ENCODE results near the gene OSTF1.
A peak's percentile ranks its signal among the peaks of the same experiment; 100 is the strongest.

Gene OSTF1

GRCh38 chr9:75167281-75167680 is 79.0 kb downstream of the OSTF1 start:
- no peak overlapping the region for H3K4me3 ChIP-seq (ENCODE audit: insufficient read depth in 1 of 2, low read depth in 1 of 2, low read length in 2 of 2)
- H3K18ac ChIP-seq (ENCODE audit: low read depth in 1 of 2, low read length in 2 of 2), result no peak overlapping the region
- H3K27me3 ChIP-seq (ENCODE audit: control insufficient read depth in 1 of 2, insufficient read depth in 1 of 2, low read length in 2 of 2), result no peaks in the 10 kb centered on the region
- no peak overlapping the region for H4K91ac ChIP-seq (ENCODE audit: low read length)
- no peak overlapping the region for H2AK5ac ChIP-seq (ENCODE audit: low read length, severe bottlenecking)
- no peak overlapping the region for H2BK120ac ChIP-seq (ENCODE audit: low read depth, low read length)
- no peak overlapping the region for H2BK15ac ChIP-seq (ENCODE audit: low read depth, poor library complexity, severe bottlenecking)
- peaks cover 0 to 48% of the 10 kb centered on the region in 2 experiments for H3K36me3 ChIP-seq (ENCODE audit: control insufficient read depth in 1 of 2, insufficient read depth in 2 of 2, low read depth in 1 of 2, low read length in 2 of 2)
- peaks cover 2% of the 10 kb centered on the region for H3K4me1 ChIP-seq (ENCODE audit: control insufficient read depth, insufficient read depth, low read depth, low read length)
- H3K23ac ChIP-seq (ENCODE audit: low read length in 2 of 2), result no peak overlapping the region
- H3K14ac ChIP-seq (ENCODE audit: low read length in 2 of 2), result no peak overlapping the region
- H3K9ac ChIP-seq (ENCODE audit: low read length), result no peak overlapping the region
- no peak overlapping the region for H2AFZ ChIP-seq (ENCODE audit: low read depth, low read length)
- H3K27ac ChIP-seq (ENCODE audit: low read length, poor library complexity, severe bottlenecking), result no peak overlapping the region
- H2BK12ac ChIP-seq (ENCODE audit: low read length in 2 of 2), result no peak overlapping the region
- H3K4me2 ChIP-seq (ENCODE audit: low read length, poor library complexity, severe bottlenecking), result no peak overlapping the region
- WGBS, result 100% methylated on average over 1 of the region's 1 CpG
- peaks cover 49% of the 10 kb centered on the region for H3K9me3 ChIP-seq (ENCODE audit: control insufficient read depth, low read length)
- H2BK5ac ChIP-seq (ENCODE audit: low read depth, low read length, poor library complexity, severe bottlenecking), result no peak overlapping the region
- DNase-seq, result no peak
- H3K79me1 ChIP-seq (replicated peaks; ENCODE audit: low read length, poor library complexity, severe bottlenecking), result no peaks in the 10 kb centered on the region
- no peak overlapping the region for H3K4ac ChIP-seq (ENCODE audit: low read depth in 1 of 2, low read length in 2 of 2)
- no peak overlapping the region for H4K8ac ChIP-seq (ENCODE audit: low read length)

DNA sequence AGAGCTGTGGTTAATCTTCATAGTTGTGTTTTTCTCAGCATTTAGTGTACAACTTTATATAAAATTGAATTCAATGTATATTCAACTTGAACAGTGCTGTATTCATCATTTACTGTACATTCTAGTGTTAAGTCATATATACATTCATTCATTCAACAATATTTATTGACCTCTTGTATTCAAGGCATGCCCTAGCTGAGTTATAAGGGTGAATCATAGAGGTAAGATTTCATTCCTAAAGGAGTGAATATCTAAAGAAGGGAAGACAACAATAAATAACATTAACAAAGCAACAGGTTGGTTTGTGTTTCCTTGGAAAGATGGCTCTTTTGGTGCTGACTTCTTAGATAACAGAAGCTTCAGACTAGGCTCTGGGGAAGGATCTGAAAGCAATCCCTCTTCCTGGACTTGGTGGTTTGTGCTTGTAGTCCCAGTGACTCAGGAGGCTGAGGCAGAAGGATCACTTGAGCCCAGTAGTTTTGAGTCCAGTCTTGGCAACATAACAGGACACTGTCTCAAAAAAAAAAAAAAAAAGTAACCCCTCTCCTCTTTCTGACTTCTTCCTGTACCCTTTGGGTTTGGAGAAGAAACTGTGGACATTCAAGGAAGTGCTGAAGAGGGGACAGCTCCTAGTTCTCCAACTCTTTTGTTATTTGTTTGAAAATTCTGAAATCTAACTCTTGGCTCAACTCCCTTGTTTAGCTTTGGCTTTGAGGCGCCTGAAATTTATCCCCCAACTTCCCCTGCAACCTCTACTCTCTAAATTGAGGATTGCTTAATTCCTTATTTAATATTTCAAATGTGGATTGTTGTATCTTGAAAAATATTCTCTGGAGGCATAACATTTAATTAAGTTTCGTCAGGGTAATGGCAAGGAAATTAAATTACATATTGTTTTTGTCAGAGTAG is 80.2 kb downstream of the OSTF1 start:
- Histone ChIP-seq H2AK5ac (ENCODE audit: low read length, severe bottlenecking) (no peak overlapping the region), H2BK15ac (ENCODE audit: low read depth, poor library complexity, severe bottlenecking) (no peak overlapping the region), H4K8ac (ENCODE audit: low read length) (no peak overlapping the region), H3K14ac (ENCODE audit: low read length in 2 of 2) (no peak overlapping the region), H3K4me3 (ENCODE audit: insufficient read depth in 1 of 2, low read depth in 1 of 2, low read length in 2 of 2) (no peak overlapping the region), H3K18ac (ENCODE audit: low read depth in 1 of 2, low read length in 2 of 2) (no peak overlapping the region), H3K36me3 (ENCODE audit: control insufficient read depth in 1 of 2, insufficient read depth in 2 of 2, low read depth in 1 of 2, low read length in 2 of 2) (peaks cover 0 to 48% of the 10 kb centered on the region in 2 experiments), H4K91ac (ENCODE audit: low read length) (no peak overlapping the region), H3K4me2 (ENCODE audit: low read length, poor library complexity, severe bottlenecking) (no peak overlapping the region), H2AFZ (ENCODE audit: low read depth, low read length) (no peak overlapping the region), H2BK12ac (ENCODE audit: low read length in 2 of 2) (no peak overlapping the region), H3K9ac (ENCODE audit: low read length) (no peak overlapping the region), H3K27ac (ENCODE audit: low read length, poor library complexity, severe bottlenecking) (no peak overlapping the region), H3K79me1 (replicated peaks; ENCODE audit: low read length, poor library complexity, severe bottlenecking) (no peaks in the 10 kb centered on the region), H3K23ac (ENCODE audit: low read length in 2 of 2) (no peak overlapping the region), H3K4ac (ENCODE audit: low read depth in 1 of 2, low read length in 2 of 2) (no peak overlapping the region), H2BK120ac (ENCODE audit: low read depth, low read length) (no peak overlapping the region), H3K27me3 (ENCODE audit: control insufficient read depth in 1 of 2, insufficient read depth in 1 of 2, low read length in 2 of 2) (no peaks in the 10 kb centered on the region), H3K4me1 (ENCODE audit: control insufficient read depth, insufficient read depth, low read depth, low read length) (peaks cover 2% of the 10 kb centered on the region), H3K9me3 (ENCODE audit: control insufficient read depth, low read length) (peaks cover 40% of the 10 kb centered on the region), H2BK5ac (ENCODE audit: low read depth, low read length, poor library complexity, severe bottlenecking) (no peak overlapping the region)
- DNase-seq, result no peak
- WGBS, result 83% methylated on average over 1 of the region's 2 CpGs

DNA sequence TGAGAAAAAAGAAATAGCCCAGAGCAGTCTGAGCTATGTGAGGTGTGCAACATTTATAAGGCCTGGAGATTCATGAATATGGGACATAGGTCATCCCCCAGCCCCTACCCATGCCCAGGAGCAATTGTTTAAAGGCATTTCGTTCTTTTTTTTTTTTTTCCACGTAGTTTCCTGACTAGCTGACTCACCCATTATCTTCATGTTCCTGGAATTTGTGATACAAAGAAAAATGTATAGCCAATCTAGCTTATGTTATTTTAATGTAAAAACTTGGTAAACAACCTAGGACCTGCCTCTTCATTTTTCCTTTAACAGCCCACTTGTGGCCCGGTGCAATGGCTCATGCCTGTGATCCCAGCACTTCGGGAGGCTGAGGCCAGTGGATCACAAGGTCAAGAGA is 81.3 kb downstream of the OSTF1 start:
- Histone ChIP-seq H3K4me3 (ENCODE audit: insufficient read depth in 1 of 2, low read depth in 1 of 2, low read length in 2 of 2) (no peak overlapping the region), H3K14ac (ENCODE audit: low read length in 2 of 2) (no peak overlapping the region), H2BK5ac (ENCODE audit: low read depth, low read length, poor library complexity, severe bottlenecking) (no peak overlapping the region), H3K27me3 (ENCODE audit: control insufficient read depth in 1 of 2, insufficient read depth in 1 of 2, low read length in 2 of 2) (no peaks in the 10 kb centered on the region), H3K4me2 (ENCODE audit: low read length, poor library complexity, severe bottlenecking) (no peak overlapping the region), H2BK12ac (ENCODE audit: low read length in 2 of 2) (no peak overlapping the region), H3K9ac (ENCODE audit: low read length) (no peak overlapping the region), H3K27ac (ENCODE audit: low read length, poor library complexity, severe bottlenecking) (no peak overlapping the region), H2BK120ac (ENCODE audit: low read depth, low read length) (no peak overlapping the region), H3K4ac (ENCODE audit: low read depth in 1 of 2, low read length in 2 of 2) (no peak overlapping the region), H2BK15ac (ENCODE audit: low read depth, poor library complexity, severe bottlenecking) (no peak overlapping the region), H2AK5ac (ENCODE audit: low read length, severe bottlenecking) (no peak overlapping the region), H4K91ac (ENCODE audit: low read length) (no peak overlapping the region), H3K23ac (ENCODE audit: low read length in 2 of 2) (no peak overlapping the region), H2AFZ (ENCODE audit: low read depth, low read length) (no peak overlapping the region), H3K4me1 (ENCODE audit: control insufficient read depth, insufficient read depth, low read depth, low read length) (peaks cover 2% of the 10 kb centered on the region), H3K9me3 (ENCODE audit: control insufficient read depth, low read length) (peaks cover 29% of the 10 kb centered on the region), H3K18ac (ENCODE audit: low read depth in 1 of 2, low read length in 2 of 2) (no peak overlapping the region), H3K79me1 (replicated peaks; ENCODE audit: low read length, poor library complexity, severe bottlenecking) (no peaks in the 10 kb centered on the region), H3K36me3 (ENCODE audit: control insufficient read depth in 1 of 2, insufficient read depth in 2 of 2, low read depth in 1 of 2, low read length in 2 of 2) (peaks cover 0 to 42% of the 10 kb centered on the region in 2 experiments), H4K8ac (ENCODE audit: low read length) (no peak overlapping the region)
- 74% methylated on average over 2 of the region's 4 CpGs for WGBS
- no peak for DNase-seq

DNA sequence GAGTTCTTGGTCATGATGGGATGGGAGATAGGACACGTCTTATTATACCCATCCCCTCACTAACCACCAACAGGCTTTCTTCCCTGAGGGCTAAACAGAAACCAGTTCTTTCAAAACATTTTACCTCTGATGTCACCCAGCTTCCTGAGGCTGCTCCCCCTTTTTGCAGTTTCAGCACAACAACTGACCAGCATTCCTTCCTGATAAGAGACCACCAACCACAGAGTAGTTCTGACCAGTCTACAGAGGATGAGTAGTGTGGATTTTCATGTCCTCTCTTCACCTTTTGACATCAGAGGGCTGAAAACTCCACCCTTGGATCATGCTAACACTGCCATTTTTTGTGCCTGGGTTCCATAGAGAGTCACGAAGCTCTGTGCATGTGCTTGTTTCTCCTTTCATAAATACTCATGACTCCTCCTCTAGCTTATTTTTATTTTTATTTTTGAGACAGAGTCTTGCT is 82.6 kb downstream of the OSTF1 start:
- H4K91ac ChIP-seq (ENCODE audit: low read length), result no peak overlapping the region
- H3K4me1 ChIP-seq (ENCODE audit: control insufficient read depth, insufficient read depth, low read depth, low read length), result peaks cover 2% of the 10 kb centered on the region
- no peak overlapping the region for H3K4me2 ChIP-seq (ENCODE audit: low read length, poor library complexity, severe bottlenecking)
- WGBS, result 96% methylated on average over 2 of the region's 2 CpGs
- H3K27me3 ChIP-seq (ENCODE audit: control insufficient read depth in 1 of 2, insufficient read depth in 1 of 2, low read length in 2 of 2), result no peaks in the 10 kb centered on the region
- H2BK5ac ChIP-seq (ENCODE audit: low read depth, low read length, poor library complexity, severe bottlenecking), result no peak overlapping the region
- no peak overlapping the region for H2AFZ ChIP-seq (ENCODE audit: low read depth, low read length)
- no peak overlapping the region for H2BK12ac ChIP-seq (ENCODE audit: low read length in 2 of 2)
- peaks cover 17% of the 10 kb centered on the region for H3K9me3 ChIP-seq (ENCODE audit: control insufficient read depth, low read length)
- H2AK5ac ChIP-seq (ENCODE audit: low read length, severe bottlenecking), result no peak overlapping the region
- H3K18ac ChIP-seq (ENCODE audit: low read depth in 1 of 2, low read length in 2 of 2), result no peak overlapping the region
- H3K27ac ChIP-seq (ENCODE audit: low read length, poor library complexity, severe bottlenecking), result no peak overlapping the region
- H3K4me3 ChIP-seq (ENCODE audit: insufficient read depth in 1 of 2, low read depth in 1 of 2, low read length in 2 of 2), result no peak overlapping the region
- H3K14ac ChIP-seq (ENCODE audit: low read length in 2 of 2), result no peak overlapping the region
- peaks cover 0 to 35% of the 10 kb centered on the region in 2 experiments for H3K36me3 ChIP-seq (ENCODE audit: control insufficient read depth in 1 of 2, insufficient read depth in 2 of 2, low read depth in 1 of 2, low read length in 2 of 2)
- peak overlapping the region in 1 of 2 experiments; percentile 52 for H3K23ac ChIP-seq (ENCODE audit: low read length in 2 of 2)
- no peak overlapping the region for H2BK15ac ChIP-seq (ENCODE audit: low read depth, poor library complexity, severe bottlenecking)
- H3K9ac ChIP-seq (ENCODE audit: low read length), result no peak overlapping the region
- no peak overlapping the region for H2BK120ac ChIP-seq (ENCODE audit: low read depth, low read length)
- H3K79me1 ChIP-seq (replicated peaks; ENCODE audit: low read length, poor library complexity, severe bottlenecking), result no peaks in the 10 kb centered on the region
- peak; percentile 81 for DNase-seq
- H4K8ac ChIP-seq (ENCODE audit: low read length), result no peak overlapping the region
- H3K4ac ChIP-seq (ENCODE audit: low read depth in 1 of 2, low read length in 2 of 2), result no peak overlapping the region

Data from mesenchymal stem cell (in vitro differentiated cells and primary cell).